KBM-7 (cell line): ENCODE data around the gene TTYH1.
"Not testable (repeated sequence)": the region's sequence is repeated elsewhere in the genome, so short reads cannot be mapped to it uniquely, and the experiment has no call there.

Source experiments
- DNase-seq: peaks from one replicate; pipeline ENCODE4 v3.0.0-alpha.2; 2015
- in situ Hi-C: fragments of 300-500 bp; cut with MboI; formaldehyde crosslinking; loops from 2 replicates; pipeline ENCODE4 v1.14.3; 2020; ENCODE audit warnings: low sequenced_read_pairs, low pct_unique_long_range_greater_than_20kb, mixed read lengths

The TTYH1 gene

DNA sequence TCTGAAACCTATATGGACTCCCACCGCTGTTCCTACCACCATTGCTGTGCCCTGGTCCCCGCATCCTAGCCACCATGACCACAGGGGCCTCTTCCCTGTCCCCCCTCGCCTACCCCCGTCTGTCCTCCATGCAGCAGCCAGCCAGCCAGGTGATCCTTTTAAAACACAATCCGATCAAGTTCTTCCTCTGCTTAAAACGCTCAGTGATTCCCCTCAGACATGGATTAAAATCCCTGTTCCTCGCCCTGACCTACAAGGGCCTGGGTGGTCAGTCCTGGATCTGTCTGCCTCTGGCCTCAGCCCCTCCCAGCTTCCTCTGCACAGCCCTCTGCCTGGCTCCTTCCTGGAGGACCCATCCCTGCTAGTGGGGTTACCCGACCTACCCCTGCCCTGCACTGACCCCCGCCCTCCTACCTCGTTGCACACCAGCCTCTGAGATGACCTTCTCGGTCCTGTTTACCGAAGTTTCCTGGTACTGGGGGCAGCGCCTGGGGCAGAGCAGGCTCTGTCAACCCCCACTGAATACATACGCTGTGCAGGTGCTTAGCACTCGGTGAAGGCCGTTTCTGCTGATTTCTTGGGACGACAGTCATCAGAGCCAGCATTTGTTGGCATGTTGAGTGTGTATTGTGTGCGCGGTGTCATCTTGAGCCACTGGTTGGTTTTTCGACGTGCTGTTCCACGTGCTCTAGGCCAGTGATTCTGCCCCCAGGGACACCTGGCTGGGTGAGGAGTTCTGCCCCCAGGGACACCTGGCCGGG lies 19.0 kb downstream of the TTYH1 start:
- DNase-seq, result no peak
- in situ Hi-C loops, result no loop called here

GRCh38 chr19:54434873-54435214 lies 19.6 kb downstream of the TTYH1 start:
- in situ Hi-C loops, result no loop called here
- DNase-seq, result no peak

DNA sequence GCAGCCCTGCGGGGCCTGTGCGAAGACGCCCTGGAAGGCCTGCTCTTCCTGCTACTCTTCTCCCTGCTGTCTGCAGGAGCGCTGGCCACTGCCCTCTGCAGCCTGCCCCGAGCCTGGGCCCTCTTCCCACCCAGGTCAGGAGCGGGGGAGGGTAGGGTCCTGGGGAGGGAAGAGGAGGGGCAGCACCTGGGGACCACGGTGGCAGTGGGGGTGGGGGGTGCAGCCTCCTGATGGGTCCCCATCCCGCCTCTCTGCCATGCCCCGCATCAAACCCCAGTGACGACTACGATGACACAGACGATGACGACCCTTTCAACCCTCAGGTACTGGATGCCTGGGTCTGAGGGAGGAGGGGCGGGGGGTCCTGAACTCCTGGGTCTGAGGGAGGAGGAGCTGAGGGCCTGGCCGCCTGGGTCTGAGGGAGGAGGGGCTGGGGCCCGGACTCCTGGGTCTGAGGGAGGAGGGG lies 20.3 kb downstream of the TTYH1 start:
- no peak for DNase-seq
- in situ Hi-C loops, result no loop called here

DNA sequence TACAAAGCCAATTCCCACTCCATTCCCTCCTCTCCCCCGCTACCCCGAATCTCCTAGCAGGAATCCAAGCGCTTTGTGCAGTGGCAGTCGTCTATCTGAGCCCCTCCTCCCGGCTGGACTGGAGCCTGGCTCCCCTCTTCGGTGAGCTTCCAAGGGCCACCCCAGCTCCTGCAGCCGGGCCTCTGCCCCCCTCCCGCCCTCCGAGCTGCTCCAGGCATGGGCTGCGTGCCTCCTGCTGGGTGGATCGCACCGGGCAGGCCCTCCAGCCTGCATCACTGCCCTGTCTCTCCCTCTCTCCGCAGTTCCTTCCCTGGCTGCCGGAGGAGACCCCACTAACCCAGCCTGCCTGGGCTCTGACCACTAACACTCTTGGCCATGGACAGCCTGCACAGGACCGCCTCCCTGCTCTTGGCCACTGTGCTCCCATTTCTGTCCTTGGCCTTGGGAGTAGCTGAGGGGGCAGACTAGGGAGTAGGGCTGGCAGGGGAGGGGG lies 20.8 kb downstream of the TTYH1 start:
- DNase-seq, result no peak
- in situ Hi-C loops, result no loop called here

- DNase-seq, result no peak
- in situ Hi-C loops, result no loop called here
Observed at GRCh38 chr19:54436628-54437252, 21.5 kb downstream of the TTYH1 start.

DNA sequence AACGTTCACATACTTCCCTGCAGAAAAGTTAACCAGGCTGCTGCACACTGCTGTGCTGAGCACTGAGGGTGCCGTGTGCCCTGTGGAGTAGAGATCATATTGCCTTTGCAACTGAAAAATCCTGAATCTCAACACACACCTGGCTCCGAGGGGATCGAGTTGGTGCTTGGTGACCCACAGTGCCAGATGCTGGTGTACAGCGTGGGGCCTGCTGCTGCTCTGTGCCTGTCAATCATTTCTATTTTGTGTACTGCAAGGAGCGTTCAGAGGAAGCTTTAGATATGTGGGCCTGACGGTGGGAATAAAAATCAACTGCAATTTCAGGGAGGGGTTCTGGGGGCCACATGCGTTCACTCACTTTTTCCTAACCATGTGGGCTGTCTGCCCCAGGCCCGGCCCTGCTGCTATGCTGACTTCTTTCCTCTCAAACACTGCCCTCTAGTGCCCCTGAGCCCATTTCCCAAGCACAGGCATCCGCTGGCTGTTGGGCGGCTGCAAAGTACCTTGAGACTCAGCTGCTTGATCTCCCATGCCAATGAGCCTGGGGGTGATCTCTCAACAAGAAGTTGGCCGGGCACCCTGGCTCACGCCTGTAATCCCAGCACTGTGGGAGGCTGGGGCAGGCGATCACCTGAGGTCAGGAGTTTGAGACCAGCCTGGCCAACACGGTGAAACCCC lies 24.0 kb downstream of the TTYH1 start:
- peak; percentile 64 for DNase-seq
- in situ Hi-C loops, result no loop called here

GRCh38 chr19:54440641-54441040 lies 25.4 kb downstream of the TTYH1 start:
- in situ Hi-C loops, result no loop called here
- no peak for DNase-seq

- DNase-seq, result no peak
- in situ Hi-C loops, result no loop called here
Observed at GRCh38 chr19:54444737-54445136, 29.5 kb downstream of the TTYH1 start.

DNA sequence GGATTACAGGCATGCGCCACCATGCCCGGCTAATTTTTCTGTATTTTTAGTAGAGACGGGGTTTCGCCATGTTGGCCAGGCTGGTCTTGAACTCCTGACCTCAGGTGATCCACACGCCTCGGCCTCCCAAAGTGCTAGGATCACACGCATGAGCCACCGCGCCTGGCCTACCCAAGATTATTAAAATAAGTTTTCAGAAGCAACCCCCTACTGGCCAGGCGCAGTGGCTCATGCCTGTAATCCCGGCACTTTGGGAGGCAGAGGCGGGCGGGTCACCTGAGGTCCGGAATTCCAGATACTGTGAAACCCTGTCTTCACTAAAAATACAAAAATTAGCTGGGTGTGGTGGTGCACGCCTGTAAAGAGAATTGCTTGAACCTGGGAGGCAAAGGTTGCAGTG lies 31.1 kb downstream of the TTYH1 start:
- DNase-seq, in situ Hi-C loops: not testable (repeated sequence)

DNA sequence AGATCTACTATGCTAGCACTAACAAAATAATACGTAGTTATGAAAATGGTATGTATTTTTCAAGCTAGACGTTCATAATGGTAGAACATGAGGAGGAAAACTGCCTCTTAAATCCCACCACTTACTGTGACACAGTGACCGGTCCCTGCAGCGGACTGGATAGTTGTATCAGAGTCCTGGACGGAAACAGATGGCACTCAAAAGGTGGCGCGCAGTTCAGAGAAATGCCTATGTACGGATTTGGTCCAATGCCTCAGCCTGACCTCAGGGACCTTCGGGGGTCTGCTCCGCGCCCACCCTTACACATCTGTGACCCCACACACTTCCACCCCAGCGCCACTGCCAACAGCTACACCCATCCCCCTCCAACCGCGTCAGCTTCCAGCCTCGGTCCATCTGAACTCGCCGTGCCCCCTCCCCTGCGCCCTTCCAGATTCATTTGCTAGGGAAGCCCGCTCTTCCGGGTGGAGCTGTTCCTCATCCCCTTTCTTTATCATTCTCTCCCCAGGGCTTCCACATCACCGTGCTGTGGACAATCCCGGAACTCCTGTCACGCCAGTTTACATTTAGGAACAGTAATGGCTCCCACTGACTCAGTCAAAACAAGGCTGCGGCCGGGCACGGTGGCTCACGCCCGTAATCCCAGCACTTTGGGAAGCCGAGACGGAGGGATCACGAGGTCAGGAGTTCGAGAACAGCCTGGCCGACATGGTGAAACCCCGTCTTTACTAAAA lies 32.9 kb downstream of the TTYH1 start:
- in situ Hi-C loops, result no loop called here
- DNase-seq, result peak; percentile 69

GRCh38 chr19:54448774-54449700 lies 33.8 kb downstream of the TTYH1 start, which contains the start of gene LENG8:
LENG8 (plus strand) TSS chr19:54449199; CDS start chr19:54451345, 2,146 bp downstream.
- DNase-seq, result peak; percentile 99
- in situ Hi-C loops, result no loop called here

- no peak for DNase-seq
- in situ Hi-C loops, result no loop called here
Observed at GRCh38 chr19:54449701-54450069, 34.4 kb downstream of the TTYH1 start.

DNA sequence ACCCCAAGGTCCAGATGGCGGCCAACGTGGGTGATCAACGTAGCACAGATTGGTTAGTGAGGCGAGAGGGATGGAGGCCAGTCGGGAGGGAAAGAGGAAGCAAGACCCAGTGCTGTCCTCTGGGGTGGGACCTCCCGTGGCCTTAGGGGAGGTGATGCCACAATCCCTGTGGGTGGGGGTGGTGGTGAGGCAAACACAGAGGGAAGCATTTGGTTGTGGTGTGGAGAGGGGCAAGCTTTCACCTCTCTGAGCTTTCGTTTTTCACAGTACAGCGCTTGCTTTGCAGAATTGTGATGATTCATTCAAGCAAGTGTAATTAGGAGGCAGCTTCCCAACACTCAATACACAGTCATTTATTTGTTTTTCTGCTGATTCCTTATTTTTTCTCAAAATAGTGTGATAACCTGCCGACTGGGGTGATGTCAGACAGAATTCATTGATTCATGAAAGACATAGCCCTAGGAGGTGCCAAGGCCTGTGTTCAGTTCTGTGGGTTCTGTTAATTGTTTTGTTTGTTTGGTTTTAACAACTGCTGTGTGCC lies 36.1 kb downstream of the TTYH1 start:
- in situ Hi-C loops, result no loop called here
- DNase-seq, result peak; percentile 42

- no peak for DNase-seq
- in situ Hi-C loops, result no loop called here
Observed at GRCh38 chr19:54451997-54452396, 36.7 kb downstream of the TTYH1 start.

GRCh38 chr19:54452626-54453025 lies 37.4 kb downstream of the TTYH1 start:
- no peak for DNase-seq
- in situ Hi-C loops, result no loop called here

DNA sequence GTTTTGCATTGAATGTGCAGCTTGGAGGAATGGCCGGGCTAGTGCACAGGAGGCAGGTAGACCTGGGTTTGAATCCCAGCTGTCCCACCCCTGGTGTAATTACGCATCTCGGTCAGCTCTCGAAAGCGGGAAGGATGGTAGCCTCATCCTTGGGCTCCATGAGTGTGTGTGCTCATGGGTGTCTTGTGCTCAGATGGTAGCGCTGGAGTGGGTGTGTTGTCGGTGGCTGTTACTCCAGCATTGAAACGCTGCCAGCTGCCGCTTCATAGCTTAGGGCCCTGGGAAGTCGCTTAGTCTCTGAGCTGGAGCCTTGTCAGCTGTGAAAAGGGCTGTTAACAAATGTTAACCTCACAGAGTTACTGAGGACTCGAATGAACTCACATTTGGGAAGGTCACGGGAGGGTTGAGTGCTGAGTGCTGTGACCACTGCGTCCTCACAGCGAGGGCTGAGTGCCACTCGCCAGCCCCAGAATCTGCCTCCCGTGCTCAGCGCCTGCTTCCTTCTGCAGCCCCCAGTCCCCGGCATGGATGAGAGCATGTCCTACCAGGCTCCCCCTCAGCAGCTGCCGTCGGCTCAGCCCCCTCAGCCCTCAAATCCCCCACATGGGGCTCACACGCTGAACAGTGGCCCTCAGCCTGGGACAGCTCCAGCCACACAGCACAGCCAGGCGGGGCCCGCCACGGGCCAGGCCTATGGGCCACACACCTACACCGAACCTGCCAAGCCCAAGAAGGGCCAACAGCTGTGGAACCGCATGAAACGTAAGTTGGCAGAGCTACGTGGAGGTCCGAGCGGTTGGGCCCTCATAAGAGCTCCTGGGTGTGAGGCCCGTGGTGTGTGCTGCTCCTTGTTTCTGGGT lies 38.9 kb downstream of the TTYH1 start:
- no peak for DNase-seq
- in situ Hi-C loops, result no loop called here
